Erythroblast (primary cell): ENCODE results near the gene NFE2L1.

ENCODE experiments used
- GATA1 ChIP-seq: IDR thresholded peaks from 2 replicates; pipeline ENCODE4 v1.6.1; 2011; ENCODE audit warnings: low read depth, mild to moderate bottlenecking, control low read depth, low read length, moderate library complexity
- POLR2A ChIP-seq: IDR thresholded peaks from 2 replicates; pipeline ENCODE4 v1.6.1; 2011; ENCODE audit warnings: mild to moderate bottlenecking, low read length

DNA sequence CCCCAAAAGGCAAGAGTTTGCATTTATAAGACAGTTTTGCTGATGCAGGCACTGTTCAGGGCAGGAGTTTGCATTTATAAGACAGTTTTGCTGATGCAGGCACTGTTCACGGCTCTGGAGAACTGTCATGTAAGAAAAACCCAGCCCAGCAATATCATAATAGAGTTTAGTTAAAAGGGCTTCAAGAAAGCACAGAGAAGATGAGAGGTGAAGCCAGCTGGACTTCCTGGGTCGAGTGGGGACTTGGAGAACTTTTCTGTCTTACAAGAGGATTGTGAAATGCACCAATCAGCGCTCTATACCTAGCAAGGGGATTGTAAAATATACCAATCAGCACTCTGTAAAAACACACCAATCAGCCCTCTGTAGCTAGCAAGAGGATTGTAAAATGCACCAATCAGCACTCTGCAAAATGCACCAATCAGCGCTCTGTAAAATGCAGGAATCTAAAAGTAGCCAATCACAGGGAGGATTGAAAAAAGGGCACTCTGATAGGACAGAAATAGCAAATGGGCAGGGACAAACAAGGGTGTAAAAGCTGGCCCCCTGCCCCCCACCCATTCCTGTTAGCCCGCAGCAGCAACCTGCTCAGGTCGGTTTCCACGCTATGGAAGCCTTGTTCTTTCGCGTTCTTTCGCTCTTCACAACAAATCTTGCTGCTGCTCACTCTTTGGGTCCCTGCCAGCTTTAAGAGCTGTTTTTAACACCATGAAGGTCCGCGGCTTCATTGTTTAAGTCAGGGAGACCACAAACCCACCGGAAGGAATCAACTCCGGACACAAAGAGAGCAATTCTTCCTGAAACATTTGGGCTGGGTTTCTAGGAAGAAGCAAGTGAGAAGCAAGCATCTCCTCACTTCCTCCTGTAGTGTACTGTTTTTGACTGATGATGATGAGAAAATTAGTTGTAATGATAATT is 54.9 kb downstream of the NFE2L1 start:
- TF ChIP-seq POLR2A (no peak), GATA1 (no peak)
